Loucy (cell line): ENCODE results near the gene PKD1L1.

ENCODE experiments used
- EZH2phosphoT487 ChIP-seq: fragments of 200-600 bp; IDR thresholded peaks from 2 replicates; pipeline ENCODE4 v1.6.1; 2018; ENCODE audit warnings: antibody characterized with exemption, mild to moderate bottlenecking, moderate library complexity, borderline replicate concordance
- TF ChIP-seq, protein P1 (sequence below): fragments of 200-600 bp; sonication (generic); conservative IDR thresholded peaks from 2 replicates; pipeline ENCODE4 v1.5.1; 2014; ENCODE audit warnings: mild to moderate bottlenecking, antibody characterized with exemption, low read length

DNA sequence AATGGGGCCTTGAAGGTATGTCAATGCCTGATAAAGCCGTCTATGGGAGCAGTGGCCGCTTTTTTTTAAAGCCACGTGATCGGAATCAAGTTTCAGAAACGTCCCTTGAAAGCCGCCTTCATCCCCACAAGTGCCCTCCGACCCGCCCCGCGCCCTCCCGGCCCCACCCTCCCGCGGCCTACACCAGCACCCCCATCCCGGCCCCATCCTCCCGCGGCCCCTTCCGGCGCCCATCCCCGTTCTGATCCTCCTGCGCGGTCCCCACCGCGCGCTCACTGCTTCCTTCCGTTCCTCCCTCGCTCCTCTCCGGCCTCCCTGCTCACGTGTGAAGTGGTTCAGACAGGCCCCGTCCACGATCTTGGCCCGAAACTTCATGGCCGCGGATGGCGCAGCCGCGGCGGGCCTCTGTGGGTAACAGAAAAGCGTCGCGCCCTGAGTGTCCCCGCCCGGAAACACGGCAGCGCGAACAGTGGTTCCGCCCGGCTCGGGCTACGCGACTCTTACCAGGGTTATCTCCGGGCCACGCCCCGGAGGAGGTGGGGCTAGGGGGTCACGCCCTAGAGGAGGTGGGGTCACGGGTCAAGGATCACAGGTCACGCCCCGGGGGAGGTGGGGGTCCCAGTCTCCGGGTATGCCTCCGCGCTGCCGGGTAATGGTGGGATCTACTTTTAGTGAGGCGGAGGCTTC, 31.0 kb upstream of the PKD1L1 start, which contains the start of gene HUS1:
- TF ChIP-seq, protein P1, sequence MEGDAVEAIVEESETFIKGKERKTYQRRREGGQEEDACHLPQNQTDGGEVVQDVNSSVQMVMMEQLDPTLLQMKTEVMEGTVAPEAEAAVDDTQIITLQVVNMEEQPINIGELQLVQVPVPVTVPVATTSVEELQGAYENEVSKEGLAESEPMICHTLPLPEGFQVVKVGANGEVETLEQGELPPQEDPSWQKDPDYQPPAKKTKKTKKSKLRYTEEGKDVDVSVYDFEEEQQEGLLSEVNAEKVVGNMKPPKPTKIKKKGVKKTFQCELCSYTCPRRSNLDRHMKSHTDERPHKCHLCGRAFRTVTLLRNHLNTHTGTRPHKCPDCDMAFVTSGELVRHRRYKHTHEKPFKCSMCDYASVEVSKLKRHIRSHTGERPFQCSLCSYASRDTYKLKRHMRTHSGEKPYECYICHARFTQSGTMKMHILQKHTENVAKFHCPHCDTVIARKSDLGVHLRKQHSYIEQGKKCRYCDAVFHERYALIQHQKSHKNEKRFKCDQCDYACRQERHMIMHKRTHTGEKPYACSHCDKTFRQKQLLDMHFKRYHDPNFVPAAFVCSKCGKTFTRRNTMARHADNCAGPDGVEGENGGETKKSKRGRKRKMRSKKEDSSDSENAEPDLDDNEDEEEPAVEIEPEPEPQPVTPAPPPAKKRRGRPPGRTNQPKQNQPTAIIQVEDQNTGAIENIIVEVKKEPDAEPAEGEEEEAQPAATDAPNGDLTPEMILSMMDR, result no peak
- no peak for TF ChIP-seq EZH2phosphoT487
